NCI-H1694 treated with DMSO at 0.1 percent for 48 hours (cell line): ENCODE data around the gene SMTN.
"Not testable (repeated sequence)": the region's sequence is repeated elsewhere in the genome, so short reads cannot be mapped to it uniquely, and the experiment has no call there.

Experiments
- DNase-seq: peaks from one replicate; lab custom pipeline; 2025; lab: John Stamatoyannopoulos, UW

The SMTN gene

DNA sequence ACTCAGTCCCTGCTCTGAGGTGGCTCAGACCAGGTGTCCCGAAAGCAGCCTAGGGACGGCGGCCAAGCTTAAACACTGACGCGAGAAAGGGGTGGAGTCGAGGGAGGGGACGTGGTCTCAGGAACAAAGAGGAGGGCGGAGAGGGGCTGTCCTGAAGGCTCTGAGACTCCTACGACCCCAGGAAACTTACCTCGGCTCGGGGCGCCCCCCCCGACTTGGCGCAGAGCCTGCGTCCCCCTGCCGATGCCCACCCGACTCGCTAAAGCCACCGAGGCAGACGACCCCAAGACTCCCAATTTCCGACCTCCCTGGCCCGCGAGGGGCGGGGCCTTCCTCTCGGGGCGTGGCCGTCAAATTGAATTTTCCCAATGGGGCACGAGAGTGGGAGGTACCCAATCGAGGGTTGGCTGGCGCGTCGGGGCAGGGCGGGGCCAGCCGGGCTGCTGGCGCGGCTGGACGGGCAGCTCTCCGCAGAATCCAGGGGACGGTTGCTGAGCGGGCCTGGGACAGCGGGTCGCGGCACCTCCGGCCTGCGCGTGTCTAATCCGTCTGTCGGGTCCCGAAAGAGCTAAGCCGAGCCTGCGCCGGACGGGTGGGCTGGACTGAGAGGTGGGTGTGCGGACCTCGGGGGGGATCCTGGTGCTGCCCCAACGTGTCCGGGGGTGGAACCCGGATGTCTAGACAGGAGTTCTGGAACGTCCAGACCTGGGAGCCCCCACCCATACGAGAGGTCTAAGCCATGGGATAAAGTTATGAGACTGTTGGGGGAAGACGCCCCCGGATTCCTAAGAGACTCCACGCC, at the start of gene SMTN:
TSS of gene SMTN (plus strand) at position 471 of the 802 bp plus-strand sequence. CDS start 1,941 bp downstream, outside the sequence.
- DNase-seq = peak; percentile 84

DNA sequence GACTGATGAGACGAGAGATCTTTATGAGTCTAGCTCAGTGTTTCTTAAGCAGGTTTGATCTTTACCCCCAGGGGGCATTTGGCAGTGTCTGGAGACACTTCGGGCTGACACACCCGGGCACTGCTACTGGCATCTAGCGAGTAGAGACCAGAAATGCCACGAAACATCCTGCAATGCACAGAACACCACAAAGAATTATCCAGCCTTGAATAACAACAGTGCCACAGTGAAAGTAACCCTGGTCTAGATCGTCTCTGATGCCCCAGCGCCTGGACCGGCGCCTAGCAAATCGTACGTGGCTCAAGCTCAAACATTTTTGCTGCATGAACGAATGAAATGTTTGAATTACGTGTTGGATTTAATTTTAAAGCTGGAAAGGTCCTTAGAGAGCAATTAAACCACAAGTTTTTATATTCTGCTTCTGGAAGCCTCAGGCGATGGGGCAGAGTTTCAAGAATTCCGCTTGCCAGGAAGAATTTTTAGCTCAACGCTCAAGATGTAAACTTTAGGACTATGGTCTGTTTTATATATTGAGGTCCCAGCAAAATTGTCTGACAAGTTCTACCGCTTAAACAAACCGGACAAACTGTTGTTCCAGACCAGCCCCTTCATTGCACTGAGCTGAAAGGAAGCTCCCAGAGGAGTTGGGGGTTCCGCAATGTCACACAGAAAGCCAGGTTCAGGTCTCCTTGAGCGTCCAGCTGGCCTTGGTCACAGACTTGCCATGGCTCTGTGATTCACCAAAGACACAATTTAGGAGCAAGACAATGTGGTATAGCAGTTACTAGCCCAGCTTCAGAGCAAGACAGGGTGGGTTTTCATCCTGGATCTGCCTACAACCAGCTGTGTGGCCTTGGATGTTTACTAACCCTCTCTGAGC, 44.2 kb upstream of the SMTN start:
- DNase-seq = no peak

GRCh38 chr22:31038686-31039085, 42.4 kb upstream of the SMTN start:
- DNase-seq = no peak

DNA sequence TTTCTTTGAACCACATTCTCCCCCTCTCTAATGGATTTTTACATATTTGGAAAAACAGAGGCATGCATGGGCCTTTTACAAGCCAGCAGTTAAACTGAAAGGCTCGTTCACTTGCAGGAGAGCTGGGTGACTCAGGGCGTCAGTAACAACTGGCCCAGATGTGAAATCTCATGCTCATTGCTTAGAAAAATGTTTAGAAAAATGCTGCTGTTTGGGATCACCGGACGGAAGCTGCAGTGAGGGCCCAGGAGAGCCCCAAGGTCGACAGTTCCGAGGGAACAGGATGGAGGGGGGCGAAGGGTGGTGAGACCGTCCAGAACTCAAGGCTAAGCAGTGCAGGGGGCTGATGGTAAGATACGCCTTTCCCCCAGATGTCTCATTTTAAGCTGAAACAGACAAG, 41.7 kb upstream of the SMTN start:
- no peak for DNase-seq

- no peak for DNase-seq
Observed at GRCh38 chr22:31040542-31041398, 40.3 kb upstream of the SMTN start.

GRCh38 chr22:31044262-31044861, 36.8 kb upstream of the SMTN start:
- DNase-seq = peak; percentile 1

- DNase-seq = no peak
Observed at GRCh38 chr22:31045900-31046538, 35.1 kb upstream of the SMTN start.

DNA sequence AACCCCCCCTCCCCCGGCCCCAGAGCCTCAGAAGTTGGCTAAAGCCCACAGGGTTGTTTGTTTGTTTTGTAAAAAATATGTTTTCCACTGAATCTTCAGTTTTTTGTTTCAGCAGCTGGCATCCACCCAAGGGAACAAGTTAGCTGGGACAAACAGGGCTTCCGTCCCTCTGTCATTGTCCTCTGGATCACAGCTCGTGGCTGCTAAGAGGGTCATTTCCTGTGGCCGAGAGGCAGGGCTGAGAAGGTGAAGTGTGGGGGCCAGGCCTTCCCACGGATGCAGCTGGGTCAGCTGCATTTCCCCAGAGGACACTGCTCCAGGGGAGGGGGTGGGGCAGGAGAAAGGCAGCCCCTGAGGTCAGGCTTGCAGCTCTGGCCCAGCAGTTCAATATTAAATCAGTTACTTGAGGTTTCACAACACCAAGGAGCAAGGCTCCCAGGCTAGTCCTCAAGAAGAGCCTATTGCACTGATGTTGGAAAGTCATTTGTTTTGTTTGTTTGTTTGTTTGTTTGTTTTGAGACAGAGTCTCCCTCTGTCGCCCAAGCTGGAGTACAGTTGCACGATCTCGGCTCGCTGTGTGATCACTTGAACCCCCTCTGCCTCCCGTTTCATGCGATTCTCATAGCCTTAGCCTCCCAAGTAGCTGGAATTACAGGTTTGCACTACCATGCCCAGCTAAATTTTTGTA, 34.4 kb upstream of the SMTN start:
- no peak for DNase-seq

GRCh38 chr22:31048570-31048969, 32.5 kb upstream of the SMTN start:
- DNase-seq = no peak

DNA sequence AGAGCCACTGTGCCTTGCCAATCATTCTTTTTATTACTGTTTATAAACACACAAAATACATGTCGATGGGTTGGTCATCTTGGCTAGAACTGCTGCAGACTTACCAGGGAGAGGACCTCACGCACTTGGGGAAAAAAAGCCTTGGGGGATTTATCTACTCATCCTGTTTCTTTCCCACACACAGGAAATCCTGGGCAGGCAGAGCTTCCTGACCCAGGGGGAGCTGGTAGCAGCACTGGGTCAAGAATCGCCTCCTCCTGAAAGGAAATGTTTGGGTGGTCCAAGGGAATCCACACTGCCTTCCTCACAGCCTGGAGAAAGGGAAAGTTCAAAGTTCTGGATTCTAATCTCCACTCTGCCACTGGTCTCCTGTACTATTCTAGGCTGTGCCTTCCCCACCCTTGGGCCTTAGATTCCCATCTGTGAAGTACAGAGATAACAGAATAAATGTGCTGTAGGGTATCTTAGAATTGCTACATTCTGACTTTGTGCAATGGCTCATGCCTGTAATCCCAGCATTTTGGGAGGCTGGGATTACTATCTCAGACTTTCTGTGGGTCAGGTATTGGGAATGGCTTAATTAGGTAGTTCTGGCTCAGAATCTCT, 31.2 kb upstream of the SMTN start:
- DNase-seq = no peak

GRCh38 chr22:31055117-31055634, 25.9 kb upstream of the SMTN start:
- no peak for DNase-seq

- DNase-seq = peak; percentile 14
Observed at GRCh38 chr22:31055635-31056159, 25.4 kb upstream of the SMTN start.

GRCh38 chr22:31056986-31057599, 24.0 kb upstream of the SMTN start:
- DNase-seq = no peak

GRCh38 chr22:31059663-31060062, 21.5 kb upstream of the SMTN start:
- DNase-seq = not testable (repeated sequence)

GRCh38 chr22:31062566-31063230, 18.4 kb upstream of the SMTN start:
- no peak for DNase-seq

- DNase-seq = no peak
Observed at GRCh38 chr22:31064369-31064768, 16.7 kb upstream of the SMTN start.

DNA sequence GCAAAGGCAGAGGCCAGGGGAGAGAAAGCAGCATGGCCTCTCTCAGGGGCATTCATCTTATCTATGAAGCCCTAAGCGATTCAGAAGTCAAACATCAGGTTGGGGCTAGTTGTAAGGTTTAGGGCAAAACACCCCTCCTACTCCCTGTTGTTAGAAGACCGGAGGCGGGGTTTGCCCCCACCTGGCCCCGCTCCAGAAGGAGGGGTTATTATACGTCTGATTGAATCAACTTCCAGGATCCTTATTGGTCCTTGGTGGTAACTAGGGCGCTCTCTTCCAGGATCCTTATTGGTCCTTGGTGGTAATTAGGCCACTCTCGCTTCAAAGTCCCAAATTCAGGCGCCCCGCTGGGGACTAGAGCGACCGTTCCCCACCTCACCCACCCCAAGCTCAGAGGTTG, 12.1 kb upstream of the SMTN start:
- no peak for DNase-seq

GRCh38 chr22:31069691-31070314, 11.3 kb upstream of the SMTN start:
- not testable (repeated sequence) for DNase-seq
